ENCODE measurements around the gene DGAT2L6. TPM values are rescaled to one million over a fixed set of nuclear protein-coding genes. Genes with fewer than 3 reads are reported as not detected.
A peak's percentile ranks its signal among the peaks of the same experiment; 100 is the strongest.

Gene DGAT2L6
- polyA plus RNA-seq, 1 experiment: not detected

GRCh38 chrX:70133303-70134115 is 43.8 kb upstream of the DGAT2L6 start, which contains the start of gene IGBP1:
Gene IGBP1 (plus strand): TSS chrX:70133447. CDS start chrX:70133948, 501 bp downstream.
- Histone ChIP-seq H3K4me3 (ENCODE audit: low read depth, low read length) (peak within 1 kb of the TSS; percentile 73), H3K27me3 (ENCODE audit: control insufficient read depth, insufficient read depth, low read length) (no peaks in the 10 kb centered on the region), H3K36me3 (ENCODE audit: control insufficient read depth, insufficient read depth, low read length) (no peaks in the 10 kb centered on the region; the same call in 1 of the 2 replicates)
- TF ChIP-seq CTCF (IDR thresholded peaks at IDR 0.05; ENCODE audit: insufficient read depth, low read depth, low read length): peak; percentile 73
- ChIA-PET POLR2A (interaction anchor here (0.5 kb wide), 1 partner anchor 210 kb away, joined by 7 read pairs; no protein-coding TSS in a partner anchor), CTCF (interaction anchor here (0.6 to 2.0 kb wide), 18 partner anchors 9 to 1234 kb away, joined by 3 to 10 read pairs (median 4); no protein-coding TSS in a partner anchor)
- peak; percentile 41 for DNase-seq (ENCODE audit: low read depth)

GRCh38 chrX:70134116-70134477 is 43.2 kb upstream of the DGAT2L6 start:
- DNase-seq (ENCODE audit: low read depth): no peak
- POLR2A ChIA-PET: interaction anchor here (0.5 kb wide), 1 partner anchor 209 kb away, joined by 7 read pairs; no protein-coding TSS in a partner anchor
- no peaks in the 10 kb centered on the region; the same call in 1 of the 2 replicates for H3K36me3 ChIP-seq (ENCODE audit: control insufficient read depth, insufficient read depth, low read length)
- no peaks in the 10 kb centered on the region for H3K27me3 ChIP-seq (ENCODE audit: control insufficient read depth, insufficient read depth, low read length)
- CTCF ChIA-PET: interaction anchor here (0.7 to 2.0 kb wide), 14 partner anchors 9 to 531 kb away, joined by 3 to 10 read pairs (median 4); no protein-coding TSS in a partner anchor
- TF ChIP-seq CTCF (IDR thresholded peaks at IDR 0.05; ENCODE audit: insufficient read depth, low read depth, low read length): no peak
- H3K4me3 ChIP-seq (ENCODE audit: low read depth, low read length): peak overlapping the region; percentile 73

DNA sequence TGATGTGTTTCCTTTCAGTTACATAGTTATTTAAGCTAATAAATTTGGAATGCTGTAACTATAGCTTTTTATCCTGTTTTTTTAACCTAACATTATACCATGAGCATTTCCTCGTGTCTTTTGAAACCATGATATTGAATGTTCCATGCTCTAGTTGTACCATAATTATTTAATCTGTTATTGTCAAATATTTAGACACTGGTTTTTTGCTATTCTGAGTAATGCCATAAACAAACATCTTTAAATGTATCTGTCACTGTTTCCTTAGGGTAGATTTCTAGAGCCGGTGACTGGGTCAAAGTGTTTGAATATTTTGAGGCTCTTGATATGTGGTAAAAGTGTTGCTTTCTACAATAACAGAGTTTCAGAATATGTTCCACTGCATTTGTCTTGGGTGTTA is 38.7 kb upstream of the DGAT2L6 start:
- POLR2A ChIA-PET: no interaction called here
- no peaks in the 10 kb centered on the region; the same call in none of the 2 replicates for H3K36me3 ChIP-seq (ENCODE audit: control insufficient read depth, insufficient read depth, low read length)
- no peak for DNase-seq (ENCODE audit: low read depth)
- TF ChIP-seq CTCF (IDR thresholded peaks at IDR 0.05; ENCODE audit: insufficient read depth, low read depth, low read length): no peak
- H3K27me3 ChIP-seq (ENCODE audit: control insufficient read depth, insufficient read depth, low read length): no peaks in the 10 kb centered on the region
- CTCF ChIA-PET: no interaction called here
- H3K4me3 ChIP-seq (ENCODE audit: low read depth, low read length): no peak overlapping the region

DNA sequence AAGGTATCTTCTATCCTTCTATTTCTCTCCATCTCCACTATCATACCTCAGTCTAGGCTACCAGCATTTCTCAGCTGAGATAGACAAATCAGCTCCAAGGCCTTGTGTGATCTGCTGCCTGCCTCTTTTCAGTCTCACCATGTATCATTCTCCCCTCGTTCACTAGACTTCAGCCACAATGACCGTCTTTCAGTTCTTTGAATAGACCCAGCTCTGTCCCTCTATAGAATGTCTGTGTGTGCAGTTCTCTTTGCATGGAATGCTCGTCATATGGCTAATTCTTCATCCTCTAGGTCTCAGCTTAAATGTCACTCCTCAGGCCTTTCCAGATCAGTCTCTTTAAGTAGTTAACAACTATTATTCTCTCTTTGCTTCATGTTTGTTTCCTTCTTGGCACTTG is 37.5 kb upstream of the DGAT2L6 start:
- POLR2A ChIA-PET: no interaction called here
- no peaks in the 10 kb centered on the region; the same call in none of the 2 replicates for H3K36me3 ChIP-seq (ENCODE audit: control insufficient read depth, insufficient read depth, low read length)
- no peak overlapping the region for H3K4me3 ChIP-seq (ENCODE audit: low read depth, low read length)
- TF ChIP-seq CTCF (IDR thresholded peaks at IDR 0.05; ENCODE audit: insufficient read depth, low read depth, low read length): no peak
- CTCF ChIA-PET: no interaction called here
- H3K27me3 ChIP-seq (ENCODE audit: control insufficient read depth, insufficient read depth, low read length): no peaks in the 10 kb centered on the region
- no peak for DNase-seq (ENCODE audit: low read depth)

DNA sequence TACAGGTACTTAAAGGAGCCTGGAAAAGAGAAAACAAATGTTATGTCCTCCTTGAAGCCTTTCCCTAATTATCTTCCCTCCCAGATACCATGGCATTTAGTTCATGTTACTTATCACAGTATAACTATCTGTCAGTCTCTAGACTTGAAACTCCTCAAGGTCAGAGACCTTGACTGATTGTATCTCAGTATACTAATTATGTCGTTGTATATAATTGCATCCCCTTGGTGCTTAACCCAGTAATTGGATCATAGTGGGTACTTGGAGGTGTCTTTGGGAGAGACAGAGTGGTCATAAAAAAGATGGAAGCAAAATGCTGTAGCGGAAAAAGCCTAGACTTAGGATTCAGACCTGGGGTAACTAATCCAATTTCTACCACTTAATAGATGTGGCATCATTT is 35.9 kb upstream of the DGAT2L6 start:
- ChIA-PET CTCF (no interaction called here), POLR2A (no interaction called here)
- Histone ChIP-seq H3K27me3 (ENCODE audit: control insufficient read depth, insufficient read depth, low read length) (no peaks in the 10 kb centered on the region), H3K4me3 (ENCODE audit: low read depth, low read length) (no peak overlapping the region), H3K36me3 (ENCODE audit: control insufficient read depth, insufficient read depth, low read length) (no peaks in the 10 kb centered on the region; the same call in 1 of the 2 replicates)
- no peak for TF ChIP-seq CTCF (IDR thresholded peaks at IDR 0.05; ENCODE audit: insufficient read depth, low read depth, low read length)
- DNase-seq (ENCODE audit: low read depth): no peak

Measured in BJ (cell line).